HG03521 (cell line): Measurements from ENCODE around the gene SSU72.
"Not testable (repeated sequence)": the region's sequence is repeated elsewhere in the genome, so short reads cannot be mapped to it uniquely, and the experiment has no call there.

Source experiments
- ATAC-seq: cut with Tn5 transposase; IDR thresholded peaks from one replicate; pipeline ENCODE4 v1.9.1; 2021; ENCODE audit warnings: mild to moderate bottlenecking, moderate library complexity; ENCODE audit not compliant: unreplicated experiment

The SSU72 gene

GRCh38 chr1:1543706-1544099 lies 31.0 kb downstream of the SSU72 start:
- ATAC-seq, result no peak

GRCh38 chr1:1542766-1543705 lies 31.6 kb downstream of the SSU72 start:
- ATAC-seq, result no peak

GRCh38 chr1:1541956-1542765 lies 32.5 kb downstream of the SSU72 start:
- no peak for ATAC-seq

- ATAC-seq, result no peak
Measured at GRCh38 chr1:1540818-1541628, 33.6 kb downstream of the SSU72 start.

- ATAC-seq, result no peak
Measured at GRCh38 chr1:1540090-1540817, 34.4 kb downstream of the SSU72 start, which contains the start of gene TMEM240. TMEM240 (minus strand) TSS chr1:1540624; CDS start chr1:1540346, 278 bp downstream.

- ATAC-seq, result no peak
Measured at GRCh38 chr1:1539310-1540089, 35.2 kb downstream of the SSU72 start.

GRCh38 chr1:1538989-1539309 lies 35.7 kb downstream of the SSU72 start:
- ATAC-seq, result no peak

- no peak for ATAC-seq
Measured at GRCh38 chr1:1538334-1538733, 36.3 kb downstream of the SSU72 start.

- no peak for ATAC-seq
Measured at GRCh38 chr1:1537626-1538250, 36.9 kb downstream of the SSU72 start.

- no peak for ATAC-seq
Measured at GRCh38 chr1:1536938-1537546, 37.6 kb downstream of the SSU72 start.

GRCh38 chr1:1536019-1536937 lies 38.4 kb downstream of the SSU72 start:
- no peak for ATAC-seq

GRCh38 chr1:1535201-1536018 lies 39.3 kb downstream of the SSU72 start:
- ATAC-seq, result no peak

- no peak for ATAC-seq
Measured at GRCh38 chr1:1534401-1535154, 40.1 kb downstream of the SSU72 start.

GRCh38 chr1:1533894-1534291 lies 40.8 kb downstream of the SSU72 start:
- ATAC-seq, result not testable (repeated sequence)

GRCh38 chr1:1533176-1533893 lies 41.3 kb downstream of the SSU72 start:
- not testable (repeated sequence) for ATAC-seq
